Measurements from ENCODE around the gene SCGB2B2. TPM values are rescaled to one million over a fixed set of nuclear protein-coding genes. Genes with fewer than 3 reads are reported as not detected.
A peak's percentile ranks its signal among the peaks of the same experiment; 100 is the strongest.

The SCGB2B2 gene, protein sequence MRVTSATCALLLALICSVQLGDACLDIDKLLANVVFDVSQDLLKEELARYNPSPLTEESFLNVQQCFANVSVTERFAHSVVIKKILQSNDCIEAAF
- total RNA-seq (ENCODE audit: low replicate concordance) = 0.60 and 0.64 TPM in 2 replicates
- long read RNA-seq, partial matches to known transcripts = 1 of 7 reads
- long read RNA-seq, other reads (novel, unspliced or antisense) = 6 of 7 reads

DNA sequence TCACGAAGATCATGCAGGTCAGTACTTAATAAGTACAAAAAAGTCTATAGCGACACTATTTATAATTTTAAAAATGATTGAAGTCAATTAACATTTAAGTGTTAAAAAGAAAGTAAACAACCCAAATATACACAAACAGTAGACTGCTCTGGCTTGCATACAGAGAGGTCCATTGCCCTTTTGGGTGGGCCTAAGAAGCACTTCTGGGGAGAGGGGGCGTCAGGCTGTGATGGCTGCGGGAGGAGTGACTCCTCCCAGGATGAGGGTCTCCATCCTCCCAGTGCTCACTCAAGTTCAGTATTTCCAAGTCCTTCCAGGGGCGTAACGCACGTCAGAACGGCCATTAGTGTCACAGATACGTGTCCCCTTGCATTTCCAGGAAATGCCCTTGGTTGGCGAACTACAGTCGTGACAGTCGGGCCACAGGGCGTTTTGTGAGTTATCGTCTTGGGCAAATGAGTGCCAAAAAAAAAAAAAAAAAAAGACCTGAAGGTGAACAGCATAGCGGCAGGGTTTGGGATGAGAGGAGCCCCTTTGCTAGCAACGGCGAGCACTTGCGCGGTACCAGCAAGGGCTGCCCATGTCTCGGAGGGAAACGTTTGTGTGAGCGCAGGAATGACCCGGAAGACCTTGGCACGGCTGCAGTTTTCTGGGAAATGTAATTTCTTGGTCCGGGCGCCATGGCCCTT, at the start of gene SCGB2B2:
TSS of gene SCGB2B2 (minus strand) at position 463 of the 689 bp plus-strand sequence. CDS start 82,596 bp downstream, outside the sequence.
- H3K27me3 Mint-ChIP-seq = no peaks in the 10 kb centered on the region
- peaks cover 6% of the 10 kb centered on the region for H3K4me1 Mint-ChIP-seq (ENCODE audit: unreplicated experiment)
- peaks cover 32% of the 10 kb centered on the region for H3K36me3 Mint-ChIP-seq
- peak within 1 kb of the TSS; percentile 95 for H3K4me3 Mint-ChIP-seq
- peaks cover 7% of the 10 kb centered on the region for H3K9me3 Mint-ChIP-seq
- TF ChIP-seq, protein P1, sequence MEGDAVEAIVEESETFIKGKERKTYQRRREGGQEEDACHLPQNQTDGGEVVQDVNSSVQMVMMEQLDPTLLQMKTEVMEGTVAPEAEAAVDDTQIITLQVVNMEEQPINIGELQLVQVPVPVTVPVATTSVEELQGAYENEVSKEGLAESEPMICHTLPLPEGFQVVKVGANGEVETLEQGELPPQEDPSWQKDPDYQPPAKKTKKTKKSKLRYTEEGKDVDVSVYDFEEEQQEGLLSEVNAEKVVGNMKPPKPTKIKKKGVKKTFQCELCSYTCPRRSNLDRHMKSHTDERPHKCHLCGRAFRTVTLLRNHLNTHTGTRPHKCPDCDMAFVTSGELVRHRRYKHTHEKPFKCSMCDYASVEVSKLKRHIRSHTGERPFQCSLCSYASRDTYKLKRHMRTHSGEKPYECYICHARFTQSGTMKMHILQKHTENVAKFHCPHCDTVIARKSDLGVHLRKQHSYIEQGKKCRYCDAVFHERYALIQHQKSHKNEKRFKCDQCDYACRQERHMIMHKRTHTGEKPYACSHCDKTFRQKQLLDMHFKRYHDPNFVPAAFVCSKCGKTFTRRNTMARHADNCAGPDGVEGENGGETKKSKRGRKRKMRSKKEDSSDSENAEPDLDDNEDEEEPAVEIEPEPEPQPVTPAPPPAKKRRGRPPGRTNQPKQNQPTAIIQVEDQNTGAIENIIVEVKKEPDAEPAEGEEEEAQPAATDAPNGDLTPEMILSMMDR (conservative IDR thresholded peaks at IDR 0.05) = peak; percentile 56
- peak within 1 kb of the TSS; percentile 98 for H3K27ac Mint-ChIP-seq
- DNase-seq (ENCODE audit: extremely low spot score, unreplicated experiment) = no peak

DNA sequence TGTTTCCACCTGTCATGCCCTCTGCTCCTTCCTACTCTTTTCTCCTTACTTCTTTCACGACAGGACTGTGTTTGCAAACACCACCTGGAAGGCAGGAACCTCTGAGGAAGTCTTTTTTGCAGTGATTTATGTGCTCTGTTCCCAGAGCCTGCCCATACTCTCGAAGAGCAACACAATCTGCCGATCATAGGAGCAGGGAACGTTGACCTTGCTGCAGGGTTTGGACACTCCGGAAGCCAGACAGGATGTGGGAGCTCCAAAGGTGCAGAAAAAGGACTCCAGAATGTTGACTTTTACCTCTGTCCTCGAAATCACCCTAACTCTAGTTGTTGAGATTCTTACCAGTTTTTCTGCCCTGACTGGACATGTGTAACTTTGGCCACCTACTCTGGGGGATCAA, 48.4 kb upstream of the SCGB2B2 start:
- Mint-ChIP-seq H3K27me3 (peaks cover 50% of the 10 kb centered on the region), H3K27ac (no peak overlapping the region), H3K4me1 (ENCODE audit: unreplicated experiment) (no peaks in the 10 kb centered on the region), H3K36me3 (no peaks in the 10 kb centered on the region), H3K4me3 (no peak overlapping the region), H3K9me3 (no peaks in the 10 kb centered on the region)
- DNase-seq (ENCODE audit: extremely low spot score, unreplicated experiment) = no peak
- TF ChIP-seq, protein P1 (conservative IDR thresholded peaks at IDR 0.05) = no peak

DNA sequence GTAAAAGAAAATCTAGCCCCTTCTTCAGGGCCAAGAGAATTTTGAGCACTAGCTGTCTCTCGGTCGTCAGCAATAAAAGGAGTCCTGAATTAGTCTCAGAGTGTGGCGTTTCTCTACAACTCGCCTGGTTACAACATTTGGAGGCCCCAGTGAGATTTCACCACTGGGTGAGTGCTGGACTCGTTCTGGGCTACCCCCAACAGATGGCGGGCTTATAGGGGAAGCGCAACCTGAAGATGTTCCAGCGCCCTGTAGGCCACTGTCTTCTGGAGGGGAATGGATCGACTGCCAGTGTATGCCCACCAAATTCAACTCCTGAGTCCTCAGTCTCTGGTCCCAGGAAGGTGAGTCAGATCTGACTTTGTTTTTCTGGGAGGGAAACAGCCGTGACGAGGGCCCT, 45.4 kb upstream of the SCGB2B2 start:
- Mint-ChIP-seq H3K4me3 (no peak overlapping the region), H3K27ac (no peak overlapping the region), H3K36me3 (no peaks in the 10 kb centered on the region), H3K4me1 (ENCODE audit: unreplicated experiment) (no peaks in the 10 kb centered on the region), H3K9me3 (no peaks in the 10 kb centered on the region), H3K27me3 (peaks cover 56% of the 10 kb centered on the region)
- DNase-seq (ENCODE audit: extremely low spot score, unreplicated experiment) = no peak
- TF ChIP-seq, protein P1 (conservative IDR thresholded peaks at IDR 0.05) = no peak

DNA sequence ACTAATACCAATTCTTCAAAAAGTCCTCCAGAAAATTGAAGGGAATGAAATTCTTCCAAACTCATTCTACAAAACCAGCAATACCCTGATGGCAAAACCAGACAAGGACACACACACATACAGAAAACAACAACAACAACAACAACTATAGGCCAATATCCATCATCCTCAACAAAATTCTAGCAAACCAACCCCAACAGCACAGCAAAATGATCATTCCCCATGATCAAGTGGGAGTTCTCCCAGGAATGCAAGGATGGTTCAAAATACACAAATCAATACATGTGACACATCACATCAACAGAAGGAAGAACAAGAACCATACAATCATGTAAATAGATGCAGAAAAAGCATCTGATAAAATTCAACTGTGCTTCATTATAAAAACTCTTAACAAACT, 38.4 kb upstream of the SCGB2B2 start:
- no peaks in the 10 kb centered on the region for H3K4me1 Mint-ChIP-seq (ENCODE audit: unreplicated experiment)
- no peak overlapping the region for H3K27ac Mint-ChIP-seq
- no peak overlapping the region for H3K4me3 Mint-ChIP-seq
- TF ChIP-seq, protein P1 (conservative IDR thresholded peaks at IDR 0.05) = no peak
- DNase-seq (ENCODE audit: extremely low spot score, unreplicated experiment) = no peak
- peaks cover 19% of the 10 kb centered on the region for H3K9me3 Mint-ChIP-seq
- no peaks in the 10 kb centered on the region for H3K36me3 Mint-ChIP-seq
- H3K27me3 Mint-ChIP-seq = peaks cover 18% of the 10 kb centered on the region

DNA sequence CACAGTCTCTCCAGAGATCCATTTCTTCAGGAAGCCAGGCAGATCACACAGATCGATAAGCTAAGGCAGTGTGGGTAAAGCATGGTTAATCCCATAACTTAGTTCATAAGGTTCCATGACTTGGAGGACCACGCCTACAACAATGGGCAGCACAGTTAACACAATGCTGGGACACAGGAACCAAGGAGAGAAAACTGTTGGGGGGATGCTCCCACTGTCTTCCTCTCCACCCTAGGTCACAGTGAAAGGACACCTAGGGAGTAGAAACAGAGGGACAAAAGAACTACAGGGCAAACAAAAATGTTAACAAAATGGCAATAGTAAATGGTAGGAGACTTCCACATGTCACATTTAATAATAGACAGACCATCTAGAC, 36.3 kb upstream of the SCGB2B2 start:
- Mint-ChIP-seq H3K27me3 (peaks cover 13% of the 10 kb centered on the region), H3K9me3 (peaks cover 19% of the 10 kb centered on the region), H3K36me3 (no peaks in the 10 kb centered on the region), H3K27ac (no peak overlapping the region), H3K4me1 (ENCODE audit: unreplicated experiment) (no peaks in the 10 kb centered on the region), H3K4me3 (no peak overlapping the region)
- TF ChIP-seq, protein P1 (conservative IDR thresholded peaks at IDR 0.05) = no peak
- DNase-seq (ENCODE audit: extremely low spot score, unreplicated experiment) = no peak

Measured in type B pancreatic cell (in vitro differentiated cells).